ENCODE results near the gene ELANE.

ELANE gene

DNA sequence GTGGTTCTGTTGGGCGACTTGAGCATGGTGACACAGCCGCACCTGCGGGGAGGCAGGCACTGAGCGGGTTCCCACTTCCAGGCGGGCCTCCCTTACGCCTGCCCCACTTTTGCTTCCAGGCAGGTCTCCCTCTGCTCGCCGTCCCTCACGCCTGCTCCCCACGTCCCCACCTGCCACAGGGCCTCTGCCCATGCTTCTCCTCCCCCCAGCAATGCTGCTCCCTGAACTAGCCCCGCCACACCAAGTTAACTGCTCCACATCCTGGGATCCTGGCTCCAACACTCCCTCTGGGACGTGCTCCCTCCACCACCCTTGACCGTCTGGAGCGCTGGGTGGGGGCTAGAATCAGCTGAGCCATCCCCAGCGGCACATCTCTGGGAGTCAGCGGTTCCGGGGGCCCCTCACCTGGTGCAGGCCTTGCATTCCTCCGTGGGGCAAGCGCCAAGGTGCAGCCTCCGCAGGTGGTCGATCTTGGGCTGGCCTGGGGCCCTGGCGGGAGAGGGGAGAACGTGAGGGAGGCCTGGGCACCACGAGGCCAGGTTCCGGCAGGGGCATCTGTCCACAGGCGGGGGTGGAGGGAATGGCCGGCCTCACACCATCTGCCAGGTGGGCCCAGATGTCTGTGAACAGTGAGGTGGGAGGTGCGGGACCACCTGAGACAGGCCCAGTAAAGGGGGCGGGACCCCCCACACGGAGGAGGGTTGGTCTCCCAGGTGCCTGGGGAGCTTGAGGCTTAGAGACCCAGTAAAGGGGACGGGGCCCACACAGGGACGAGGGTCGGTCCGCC is 16.5 kb downstream of the ELANE start:
- Histone ChIP-seq H3K4me1 (ENCODE audit: insufficient read depth, low read length, poor library complexity, severe bottlenecking) (no peaks in the 10 kb centered on the region), H3K9me2 (replicated peaks; ENCODE audit: low read depth, low read length) (no peaks in the 10 kb centered on the region), H3K9me3 (ENCODE audit: insufficient read depth, low read depth, low read length) (no peaks in the 10 kb centered on the region), H3K36me3 (ENCODE audit: insufficient read depth, low read length) (no peaks in the 10 kb centered on the region; the same call in 1 of the 2 replicates), H3K4me2 (ENCODE audit: low read depth, low read length, poor library complexity, severe bottlenecking) (no peak overlapping the region), H3F3A (ENCODE audit: low read depth) (no peaks in the 10 kb centered on the region; the same call in 1 of the 2 replicates), H3K4me3 (ENCODE audit: low read length, poor library complexity, severe bottlenecking) (no peak overlapping the region), H2AFZ (ENCODE audit: low read length) (no peak overlapping the region), H3K79me2 (ENCODE audit: insufficient read depth, low read length) (no peaks in the 10 kb centered on the region), H3K27me3 (ENCODE audit: insufficient read depth, low read length, poor library complexity, severe bottlenecking) (no peaks in the 10 kb centered on the region), H4K20me1 (ENCODE audit: insufficient read depth, low read length, poor library complexity, severe bottlenecking) (no peaks in the 10 kb centered on the region), H3K9ac (ENCODE audit: low read depth, low read length, poor library complexity, severe bottlenecking) (no peak overlapping the region)
- TF ChIP-seq, protein P1, sequence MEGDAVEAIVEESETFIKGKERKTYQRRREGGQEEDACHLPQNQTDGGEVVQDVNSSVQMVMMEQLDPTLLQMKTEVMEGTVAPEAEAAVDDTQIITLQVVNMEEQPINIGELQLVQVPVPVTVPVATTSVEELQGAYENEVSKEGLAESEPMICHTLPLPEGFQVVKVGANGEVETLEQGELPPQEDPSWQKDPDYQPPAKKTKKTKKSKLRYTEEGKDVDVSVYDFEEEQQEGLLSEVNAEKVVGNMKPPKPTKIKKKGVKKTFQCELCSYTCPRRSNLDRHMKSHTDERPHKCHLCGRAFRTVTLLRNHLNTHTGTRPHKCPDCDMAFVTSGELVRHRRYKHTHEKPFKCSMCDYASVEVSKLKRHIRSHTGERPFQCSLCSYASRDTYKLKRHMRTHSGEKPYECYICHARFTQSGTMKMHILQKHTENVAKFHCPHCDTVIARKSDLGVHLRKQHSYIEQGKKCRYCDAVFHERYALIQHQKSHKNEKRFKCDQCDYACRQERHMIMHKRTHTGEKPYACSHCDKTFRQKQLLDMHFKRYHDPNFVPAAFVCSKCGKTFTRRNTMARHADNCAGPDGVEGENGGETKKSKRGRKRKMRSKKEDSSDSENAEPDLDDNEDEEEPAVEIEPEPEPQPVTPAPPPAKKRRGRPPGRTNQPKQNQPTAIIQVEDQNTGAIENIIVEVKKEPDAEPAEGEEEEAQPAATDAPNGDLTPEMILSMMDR (conservative IDR thresholded peaks at IDR 0.05; ENCODE audit: low read length), result no peak
- TF ChIP-seq EZH2phosphoT487 (IDR thresholded peaks at IDR 0.05; ENCODE audit: borderline replicate concordance), result no peak

DNA sequence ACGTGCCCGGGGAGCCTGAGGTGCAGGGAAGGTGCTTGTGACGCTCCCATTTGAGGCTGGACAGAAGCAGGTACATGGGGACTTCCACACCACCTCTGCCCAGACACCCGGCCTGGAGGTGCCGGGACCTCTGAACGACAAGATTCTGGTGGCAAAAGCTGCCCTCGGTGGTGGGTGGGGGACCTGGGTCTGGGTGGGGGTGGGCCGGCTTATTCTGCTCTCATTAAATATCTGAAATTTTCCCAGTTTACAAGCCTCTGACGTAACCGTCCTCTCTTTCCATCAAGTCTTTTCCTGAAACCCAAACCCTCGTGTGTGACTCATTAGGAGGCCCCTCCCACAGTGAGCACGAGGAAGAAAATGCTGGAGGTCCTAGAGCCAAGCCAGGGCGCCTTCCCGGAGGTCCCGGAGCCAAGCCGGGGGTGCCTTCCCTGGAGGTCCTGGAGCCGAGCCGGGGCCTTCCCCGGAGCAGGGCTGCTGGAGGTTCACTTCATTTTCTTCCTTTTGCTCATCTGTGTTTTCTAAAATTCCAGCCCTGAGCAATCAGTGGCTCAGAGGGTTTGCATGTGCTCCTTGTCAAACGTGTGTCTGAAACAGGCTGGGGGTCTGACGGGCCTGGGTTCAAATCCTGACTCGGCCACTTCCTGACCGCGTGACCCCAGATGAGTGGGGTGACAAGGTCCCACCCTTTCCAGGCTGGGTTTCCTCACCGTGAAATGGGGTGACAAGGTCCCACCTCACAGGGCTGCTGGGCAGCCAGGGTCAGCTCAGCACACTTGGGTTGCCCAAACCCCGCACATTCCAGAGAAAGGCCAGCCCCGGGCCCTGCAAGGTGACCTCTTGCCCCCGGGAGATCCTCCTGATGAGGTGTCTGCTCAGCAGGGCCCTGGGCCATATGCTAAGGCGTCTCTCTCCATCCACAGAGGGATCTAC is 17.4 kb downstream of the ELANE start:
- Histone ChIP-seq H3K79me2 (ENCODE audit: insufficient read depth, low read length) (no peaks in the 10 kb centered on the region), H3K27me3 (ENCODE audit: insufficient read depth, low read length, poor library complexity, severe bottlenecking) (no peaks in the 10 kb centered on the region), H3K36me3 (ENCODE audit: insufficient read depth, low read length) (no peaks in the 10 kb centered on the region; the same call in 1 of the 2 replicates), H3F3A (ENCODE audit: low read depth) (no peaks in the 10 kb centered on the region; the same call in 1 of the 2 replicates), H2AFZ (ENCODE audit: low read length) (no peak overlapping the region), H3K9ac (ENCODE audit: low read depth, low read length, poor library complexity, severe bottlenecking) (no peak overlapping the region), H3K9me3 (ENCODE audit: insufficient read depth, low read depth, low read length) (no peaks in the 10 kb centered on the region), H3K4me1 (ENCODE audit: insufficient read depth, low read length, poor library complexity, severe bottlenecking) (no peaks in the 10 kb centered on the region), H3K4me3 (ENCODE audit: low read length, poor library complexity, severe bottlenecking) (no peak overlapping the region), H3K4me2 (ENCODE audit: low read depth, low read length, poor library complexity, severe bottlenecking) (no peak overlapping the region), H4K20me1 (ENCODE audit: insufficient read depth, low read length, poor library complexity, severe bottlenecking) (no peaks in the 10 kb centered on the region), H3K9me2 (replicated peaks; ENCODE audit: low read depth, low read length) (no peaks in the 10 kb centered on the region)
- TF ChIP-seq, protein P1 (conservative IDR thresholded peaks at IDR 0.05; ENCODE audit: low read length), result no peak
- no peak for TF ChIP-seq EZH2phosphoT487 (IDR thresholded peaks at IDR 0.05; ENCODE audit: borderline replicate concordance)

DNA sequence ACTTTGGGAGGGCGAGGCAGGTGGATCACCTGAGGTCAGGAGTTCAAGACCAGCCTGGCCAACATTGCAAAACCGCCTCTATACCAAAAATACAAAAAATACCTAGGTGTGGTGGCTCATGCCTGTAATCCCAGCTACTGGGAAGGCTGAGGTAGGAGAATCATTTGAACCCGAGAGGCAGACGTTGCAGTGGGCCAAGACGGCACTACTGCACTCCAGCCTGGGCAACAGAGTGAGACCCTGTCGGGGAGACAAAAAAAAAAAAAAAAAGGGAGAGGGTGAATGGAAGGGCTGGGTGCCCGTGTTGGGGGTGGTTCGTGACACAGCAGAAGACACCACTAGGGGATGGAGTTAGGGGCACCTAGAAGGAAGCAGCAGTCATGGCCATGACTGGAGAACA is 18.2 kb downstream of the ELANE start:
- Histone ChIP-seq H3K4me1 (ENCODE audit: insufficient read depth, low read length, poor library complexity, severe bottlenecking) (no peaks in the 10 kb centered on the region), H3K9me2 (replicated peaks; ENCODE audit: low read depth, low read length) (no peaks in the 10 kb centered on the region), H3K4me2 (ENCODE audit: low read depth, low read length, poor library complexity, severe bottlenecking) (no peak overlapping the region), H2AFZ (ENCODE audit: low read length) (no peak overlapping the region), H3K36me3 (ENCODE audit: insufficient read depth, low read length) (no peaks in the 10 kb centered on the region; the same call in 1 of the 2 replicates), H3K79me2 (ENCODE audit: insufficient read depth, low read length) (no peaks in the 10 kb centered on the region), H3K4me3 (ENCODE audit: low read length, poor library complexity, severe bottlenecking) (no peak overlapping the region), H3K9ac (ENCODE audit: low read depth, low read length, poor library complexity, severe bottlenecking) (no peak overlapping the region), H3K9me3 (ENCODE audit: insufficient read depth, low read depth, low read length) (no peaks in the 10 kb centered on the region), H3F3A (ENCODE audit: low read depth) (no peaks in the 10 kb centered on the region; the same call in 1 of the 2 replicates), H4K20me1 (ENCODE audit: insufficient read depth, low read length, poor library complexity, severe bottlenecking) (no peaks in the 10 kb centered on the region), H3K27me3 (ENCODE audit: insufficient read depth, low read length, poor library complexity, severe bottlenecking) (no peaks in the 10 kb centered on the region)
- TF ChIP-seq, protein P1 (conservative IDR thresholded peaks at IDR 0.05; ENCODE audit: low read length), result no peak
- TF ChIP-seq EZH2phosphoT487 (IDR thresholded peaks at IDR 0.05; ENCODE audit: borderline replicate concordance), result no peak
